ENCODE data around the gene MLYCD. TPM values are rescaled to one million over a fixed set of nuclear protein-coding genes. Genes with fewer than 3 reads are reported as not detected.

Gene MLYCD
- total and polyA plus RNA-seq, 8 donors: 4.3 to 11.2 (median 8.9) TPM

DNA sequence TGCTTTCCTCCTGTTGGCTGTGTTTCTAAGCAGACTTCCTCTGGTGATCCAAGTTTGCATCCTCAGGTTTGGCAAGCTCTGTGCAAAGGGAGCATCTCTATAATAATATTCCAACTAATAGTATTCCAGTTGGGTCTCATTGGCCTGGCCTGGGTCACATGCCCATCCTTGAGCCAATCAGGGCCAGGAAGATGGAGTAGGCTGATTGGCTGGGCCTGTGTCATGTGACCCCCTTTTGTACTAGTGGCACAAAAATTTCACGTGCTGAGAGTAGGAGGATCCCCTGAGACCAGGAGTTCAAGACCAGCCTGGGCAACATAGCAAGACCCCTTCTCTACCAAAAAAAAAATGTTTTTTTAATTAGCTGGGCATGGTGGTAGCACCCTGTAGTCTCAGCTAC is 35.2 kb upstream of the MLYCD start:
- ATAC-seq (no peak), DNase-seq (no peak), FAIRE-seq (no peak)
- Histone ChIP-seq H3K4me1 (no peaks in the 10 kb centered on the region), H3K27ac (no peak overlapping the region), H3K27me3 (no peaks in the 10 kb centered on the region), H3K9me3 (no peaks in the 10 kb centered on the region), H3K36me3 (no peaks in the 10 kb centered on the region), H3K4me3 (no peak overlapping the region)
- WGBS, 2 donors: 85 to 94% methylated on average over 1 of the region's 1 CpG
- TF ChIP-seq, protein P1, sequence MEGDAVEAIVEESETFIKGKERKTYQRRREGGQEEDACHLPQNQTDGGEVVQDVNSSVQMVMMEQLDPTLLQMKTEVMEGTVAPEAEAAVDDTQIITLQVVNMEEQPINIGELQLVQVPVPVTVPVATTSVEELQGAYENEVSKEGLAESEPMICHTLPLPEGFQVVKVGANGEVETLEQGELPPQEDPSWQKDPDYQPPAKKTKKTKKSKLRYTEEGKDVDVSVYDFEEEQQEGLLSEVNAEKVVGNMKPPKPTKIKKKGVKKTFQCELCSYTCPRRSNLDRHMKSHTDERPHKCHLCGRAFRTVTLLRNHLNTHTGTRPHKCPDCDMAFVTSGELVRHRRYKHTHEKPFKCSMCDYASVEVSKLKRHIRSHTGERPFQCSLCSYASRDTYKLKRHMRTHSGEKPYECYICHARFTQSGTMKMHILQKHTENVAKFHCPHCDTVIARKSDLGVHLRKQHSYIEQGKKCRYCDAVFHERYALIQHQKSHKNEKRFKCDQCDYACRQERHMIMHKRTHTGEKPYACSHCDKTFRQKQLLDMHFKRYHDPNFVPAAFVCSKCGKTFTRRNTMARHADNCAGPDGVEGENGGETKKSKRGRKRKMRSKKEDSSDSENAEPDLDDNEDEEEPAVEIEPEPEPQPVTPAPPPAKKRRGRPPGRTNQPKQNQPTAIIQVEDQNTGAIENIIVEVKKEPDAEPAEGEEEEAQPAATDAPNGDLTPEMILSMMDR (IDR thresholded peaks at IDR 0.05): no peak
- intact Hi-C loops (cut with DNase I): no loop called here

DNA sequence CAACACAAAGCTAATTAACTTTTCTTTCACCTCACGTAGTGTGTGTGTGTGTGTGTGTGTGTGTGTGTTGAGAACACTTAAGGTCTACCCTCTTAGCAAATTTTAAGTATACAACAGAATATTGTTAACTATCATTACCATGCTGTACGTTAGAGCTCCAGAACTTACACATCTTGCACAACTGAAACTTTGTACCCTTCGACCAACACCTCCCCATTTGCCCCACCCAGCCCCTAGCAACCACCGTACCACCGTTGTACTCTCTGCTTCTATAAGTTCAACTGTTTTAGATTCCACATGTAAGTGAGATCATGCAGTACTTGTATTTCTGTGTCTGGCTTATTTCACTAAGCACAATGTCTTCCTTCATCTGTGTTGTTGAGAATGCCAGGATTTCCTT is 28.1 kb upstream of the MLYCD start:
- Histone ChIP-seq H3K9me3 (no peaks in the 10 kb centered on the region), H3K36me3 (no peaks in the 10 kb centered on the region), H3K27ac (no peak overlapping the region), H3K27me3 (peaks cover 0 to 5% (median 1%) of the 10 kb centered on the region in 4 donors), H3K4me1 (no peaks in the 10 kb centered on the region), H3K4me3 (no peak overlapping the region)
- TF ChIP-seq, protein P1 (IDR thresholded peaks at IDR 0.05): no peak
- no peak for FAIRE-seq
- ATAC-seq: no peak
- WGBS, 2 donors: 56 to 63% methylated on average over 5 of the region's 5 CpGs
- intact Hi-C loops (cut with DNase I): no loop called here
- DNase-seq: no peak

DNA sequence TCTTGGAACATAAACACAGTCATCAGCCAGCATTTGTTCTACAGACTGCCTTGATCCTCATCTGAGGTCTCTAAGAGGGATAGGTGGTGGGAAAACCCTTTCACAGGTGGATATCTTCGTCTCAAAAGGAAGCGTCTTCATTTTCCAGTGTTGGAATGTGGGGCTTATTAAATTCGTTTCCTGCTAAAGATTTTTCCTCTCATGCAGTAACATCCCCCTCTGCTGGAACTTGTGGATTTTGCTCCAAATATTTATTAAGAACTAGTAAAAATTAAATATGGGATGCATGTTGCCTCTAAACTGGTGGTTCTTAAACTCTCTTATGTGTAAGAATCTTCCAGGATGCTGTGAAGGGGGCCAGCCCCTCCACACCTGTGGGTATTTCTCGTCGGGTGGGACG is 20.1 kb upstream of the MLYCD start:
- no peak for FAIRE-seq
- H3K27ac ChIP-seq: no peak overlapping the region
- H3K4me3 ChIP-seq: no peak overlapping the region
- H3K9me3 ChIP-seq: no peaks in the 10 kb centered on the region
- intact Hi-C loops (cut with DNase I): no loop called here
- TF ChIP-seq, protein P1 (IDR thresholded peaks at IDR 0.05): peak in 1 of 4 donors; percentile 28
- peak in 3 of 4 donors; percentile 22 to 47 (median 47) for ATAC-seq
- no peak for DNase-seq
- no peaks in the 10 kb centered on the region for H3K4me1 ChIP-seq
- no peaks in the 10 kb centered on the region for H3K36me3 ChIP-seq
- H3K27me3 ChIP-seq: no peaks in the 10 kb centered on the region
- 22% methylated on average over 6 of the region's 6 CpGs for WGBS, 2 donors

DNA sequence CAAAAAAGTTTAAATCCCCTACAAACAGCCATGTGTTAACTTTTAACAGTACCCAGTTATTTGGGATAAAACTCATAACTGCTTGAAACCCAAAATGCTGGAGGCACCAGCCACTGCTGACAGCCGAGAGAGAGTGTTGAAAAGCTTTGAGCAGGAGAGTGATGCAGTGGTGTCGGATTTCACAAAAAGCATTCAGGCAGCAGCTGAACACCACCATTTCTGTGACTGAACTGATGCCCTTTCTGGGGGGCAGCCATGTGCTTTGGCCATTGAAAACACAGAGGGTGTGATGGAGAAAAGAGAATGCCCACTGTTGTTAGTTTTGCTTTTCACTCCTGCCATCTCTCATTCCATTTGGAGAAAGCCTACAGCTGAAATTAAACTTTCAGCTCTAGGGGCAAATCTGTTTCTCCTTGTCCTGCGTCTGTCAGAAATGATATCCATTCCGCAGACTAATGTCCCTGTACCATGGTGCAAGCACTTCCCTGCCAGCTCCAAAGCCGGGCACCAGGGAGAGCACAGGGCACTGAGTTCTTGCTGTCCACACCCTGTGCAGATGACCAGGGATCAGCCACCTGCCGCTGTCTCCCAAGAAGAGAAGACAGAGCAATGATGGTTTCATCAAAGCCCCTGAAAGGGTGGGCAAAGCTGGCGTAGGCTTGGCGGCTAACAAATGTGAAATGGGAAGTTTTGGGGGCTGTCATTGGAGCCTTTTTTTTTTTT is 16.6 kb upstream of the MLYCD start:
- no peaks in the 10 kb centered on the region for H3K36me3 ChIP-seq
- H3K9me3 ChIP-seq: no peaks in the 10 kb centered on the region
- TF ChIP-seq, protein P1 (IDR thresholded peaks at IDR 0.05): no peak
- 77 to 86% methylated on average over 8 of the region's 8 CpGs for WGBS, 2 donors
- no peaks in the 10 kb centered on the region for H3K4me1 ChIP-seq
- FAIRE-seq: no peak
- no peak for ATAC-seq
- no peaks in the 10 kb centered on the region for H3K27me3 ChIP-seq
- no peak overlapping the region for H3K27ac ChIP-seq
- DNase-seq: no peak
- intact Hi-C loops (cut with DNase I): loop anchor here in 1 of 3 donors (10.0 kb wide), 1 partner anchor 58 kb away; no protein-coding TSS in a partner anchor
- H3K4me3 ChIP-seq: no peak overlapping the region
